Prostate gland (tissue), 2 donors: ENCODE measurements around the gene INTS7. TPM values are rescaled to one million over a fixed set of nuclear protein-coding genes. Genes with fewer than 3 reads are reported as not detected.
"Not testable (repeated sequence)": the region's sequence is repeated elsewhere in the genome, so short reads cannot be mapped to it uniquely, and the experiment has no call there.

Experiments
- DNase-seq: peaks from one replicate; pipeline ENCODE4 v3.0.0-alpha.2; 2019; ENCODE audit warnings: low spot score
- H3K27ac ChIP-seq, 2 donors: fragments of 200-600 bp; sonication (generic); 2 replicates each; pipeline ENCODE4 v1.5.1; 2017 to 2019
- H3K27me3 ChIP-seq: fragments of 200-600 bp; sonication (generic); replicated peaks from 2 replicates; pipeline ENCODE4 v1.5.1; 2019; ENCODE audit not compliant: insufficient read depth
- H3K36me3 ChIP-seq, 2 donors: fragments of 200-600 bp; sonication (generic); 1 replicate in 1 of 2; 2 replicates in 1 of 2; pipeline versions ENCODE4 v1.5.1 to v1.8.1; 2017 to 2019
- H3K4me1 ChIP-seq: fragments of 200-600 bp; sonication (generic); replicated peaks from 2 replicates; pipeline ENCODE4 v1.5.1; 2019
- H3K4me3 ChIP-seq, 2 donors: fragments of 200-600 bp; sonication (generic); 2 replicates each; pipeline ENCODE4 v1.5.1; 2017 to 2019
- H3K9me3 ChIP-seq: fragments of 200-600 bp; sonication (generic); 2 replicates; pipeline ENCODE4 v1.5.1; 2017
- POLR2A ChIP-seq: fragments of 450-650 bp; IDR thresholded peaks from one replicate; pipeline ENCODE4 v1.6.1; 2016; ENCODE audit warnings: antibody characterized with exemption, mild to moderate bottlenecking
- POLR2AphosphoS5 ChIP-seq: sonication (generic); formaldehyde crosslinking; IDR thresholded peaks from one replicate; pipeline ENCODE4 v1.6.1; 2017; ENCODE audit warnings: antibody characterized with exemption
- WGBS: methylation state at CpG from one replicate; pipeline ENCODE4 v1.1.5; 2018; 5-methylcytosine and 5-hydroxymethylcytosine counted together
- intact Hi-C: fragments of 100-400 bp; cut with DNase I; formaldehyde crosslinking; loops from one replicate; pipeline ENCODE4 v1.14.2; 2022
- total RNA-seq, 2 donors: library from RNA; depleted of rRNA; stranded (reverse); fragments of >200 nt; gene quantifications; one replicate each; pipeline ENCODE4 v1.1.0, GENCODE V29; 2016
- TF ChIP-seq, protein P1 (sequence below), 4 experiments: fragments of 200-600 bp in 2 of 4; fragments of 450-650 bp in 2 of 4; sonication (generic) in 2 of 4; IDR thresholded peaks; 1 replicate in 3 of 4; 2 replicates in 1 of 4; pipeline ENCODE4 v1.5.1; 2016 to 2019; ENCODE audit warnings: antibody characterized with exemption in 4 of 4, mild to moderate bottlenecking in 2 of 4, moderate library complexity in 2 of 4

INTS7 gene
- total RNA-seq, 2 donors from 2014 or later, result 12.5 to 15.5 TPM

DNA sequence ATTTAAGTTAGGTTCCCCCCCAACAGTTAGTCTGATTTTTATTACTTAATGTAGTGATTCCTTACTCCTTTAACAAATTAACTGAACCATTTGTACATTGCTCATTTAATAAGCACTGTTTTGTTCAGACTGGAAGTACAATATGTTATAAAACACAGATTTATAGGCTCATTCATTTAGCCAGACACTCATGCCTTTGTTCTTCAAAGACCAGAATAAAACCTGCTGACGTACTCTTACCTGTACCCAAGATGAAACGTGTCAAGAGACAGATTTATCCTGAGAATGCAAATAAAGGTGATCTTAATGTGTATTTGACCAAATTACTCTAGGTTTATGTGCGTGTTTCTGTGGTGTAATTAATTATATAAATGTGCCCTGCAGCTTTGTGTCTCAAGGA is 92.8 kb downstream of the INTS7 start:
- H3K27ac ChIP-seq, result no peak overlapping the region
- no peaks in the 10 kb centered on the region for H3K9me3 ChIP-seq
- TF ChIP-seq POLR2A, result no peak
- TF ChIP-seq, protein P1, sequence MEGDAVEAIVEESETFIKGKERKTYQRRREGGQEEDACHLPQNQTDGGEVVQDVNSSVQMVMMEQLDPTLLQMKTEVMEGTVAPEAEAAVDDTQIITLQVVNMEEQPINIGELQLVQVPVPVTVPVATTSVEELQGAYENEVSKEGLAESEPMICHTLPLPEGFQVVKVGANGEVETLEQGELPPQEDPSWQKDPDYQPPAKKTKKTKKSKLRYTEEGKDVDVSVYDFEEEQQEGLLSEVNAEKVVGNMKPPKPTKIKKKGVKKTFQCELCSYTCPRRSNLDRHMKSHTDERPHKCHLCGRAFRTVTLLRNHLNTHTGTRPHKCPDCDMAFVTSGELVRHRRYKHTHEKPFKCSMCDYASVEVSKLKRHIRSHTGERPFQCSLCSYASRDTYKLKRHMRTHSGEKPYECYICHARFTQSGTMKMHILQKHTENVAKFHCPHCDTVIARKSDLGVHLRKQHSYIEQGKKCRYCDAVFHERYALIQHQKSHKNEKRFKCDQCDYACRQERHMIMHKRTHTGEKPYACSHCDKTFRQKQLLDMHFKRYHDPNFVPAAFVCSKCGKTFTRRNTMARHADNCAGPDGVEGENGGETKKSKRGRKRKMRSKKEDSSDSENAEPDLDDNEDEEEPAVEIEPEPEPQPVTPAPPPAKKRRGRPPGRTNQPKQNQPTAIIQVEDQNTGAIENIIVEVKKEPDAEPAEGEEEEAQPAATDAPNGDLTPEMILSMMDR (IDR thresholded peaks at IDR 0.05), result no peak
- no peak for TF ChIP-seq POLR2AphosphoS5
- peaks cover 3% of the 10 kb centered on the region for H3K4me1 ChIP-seq
- no peak for DNase-seq
- H3K4me3 ChIP-seq, result no peak overlapping the region
- 50% methylated on average over 3 of the region's 3 CpGs for WGBS
- no peaks in the 10 kb centered on the region for H3K36me3 ChIP-seq
- intact Hi-C loops, result no loop called here
- H3K27me3 ChIP-seq, result no peaks in the 10 kb centered on the region

DNA sequence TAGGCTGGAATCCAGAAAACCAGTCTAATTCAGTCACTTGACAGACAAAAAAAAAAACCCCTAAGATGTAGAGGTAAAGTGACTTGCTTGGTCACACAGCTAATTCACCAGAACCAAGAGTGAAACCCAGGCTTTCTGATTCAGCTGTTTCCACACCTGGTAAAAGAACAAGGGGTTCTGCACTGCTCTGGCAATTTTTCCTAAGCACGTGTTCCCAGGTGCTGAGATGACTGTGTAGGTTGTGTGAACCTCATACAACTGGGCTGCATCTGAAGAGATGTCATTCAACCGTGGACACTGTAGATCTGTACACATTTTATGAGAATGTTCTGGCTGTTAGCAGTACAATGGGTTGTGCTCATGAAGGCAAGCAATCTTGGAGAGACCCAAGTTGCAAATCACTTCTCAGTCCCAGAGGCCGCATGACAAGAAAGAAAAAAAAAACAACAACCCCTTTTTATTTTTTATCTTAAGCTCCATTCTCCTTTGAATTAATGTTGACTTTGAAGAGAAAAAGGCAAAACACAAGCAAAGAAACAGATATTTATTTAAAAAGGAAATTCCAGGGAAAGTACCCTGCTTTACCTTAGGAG is 95.4 kb downstream of the INTS7 start:
- Histone ChIP-seq H3K9me3 (no peaks in the 10 kb centered on the region), H3K27me3 (no peaks in the 10 kb centered on the region), H3K4me1 (peaks cover 1% of the 10 kb centered on the region), H3K27ac (no peak overlapping the region), H3K4me3 (no peak overlapping the region), H3K36me3 (no peaks in the 10 kb centered on the region)
- TF ChIP-seq, protein P1 (IDR thresholded peaks at IDR 0.05), result no peak
- TF ChIP-seq POLR2A (no peak), POLR2AphosphoS5 (no peak)
- 63% methylated on average over 3 of the region's 3 CpGs for WGBS
- no peak for DNase-seq
- intact Hi-C loops, result no loop called here

DNA sequence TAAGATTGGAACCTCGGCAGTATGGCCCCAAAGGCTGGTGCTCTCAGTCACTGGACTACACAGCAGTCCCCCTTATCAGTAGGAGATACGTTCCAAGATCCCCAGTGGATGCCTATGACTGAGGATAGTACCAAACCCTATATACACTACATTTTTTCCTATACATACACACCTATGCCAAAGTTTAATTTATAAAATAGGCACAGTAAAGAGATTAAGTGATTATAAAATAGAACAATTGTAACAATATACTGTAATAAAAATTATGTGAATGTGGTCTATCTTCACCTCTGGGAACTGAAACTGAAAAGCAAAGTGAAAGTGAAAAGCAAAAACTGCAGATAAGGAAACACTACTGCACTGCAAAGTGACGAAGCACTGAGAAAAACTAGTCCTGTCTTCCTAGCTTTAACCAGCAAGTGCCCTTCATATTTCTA is 96.8 kb downstream of the INTS7 start:
- no peaks in the 10 kb centered on the region for H3K27me3 ChIP-seq
- intact Hi-C loops, result no loop called here
- DNase-seq, result no peak
- no peaks in the 10 kb centered on the region for H3K36me3 ChIP-seq
- peak overlapping the region in 1 of 2 donors; percentile 3 for H3K4me3 ChIP-seq
- H3K9me3 ChIP-seq, result no peaks in the 10 kb centered on the region
- H3K27ac ChIP-seq, result no peak overlapping the region
- TF ChIP-seq, protein P1 (IDR thresholded peaks at IDR 0.05), result no peak
- no peak for TF ChIP-seq POLR2AphosphoS5
- no peak for TF ChIP-seq POLR2A
- WGBS, result 37% methylated on average over 3 of the region's 3 CpGs
- no peaks in the 10 kb centered on the region for H3K4me1 ChIP-seq

DNA sequence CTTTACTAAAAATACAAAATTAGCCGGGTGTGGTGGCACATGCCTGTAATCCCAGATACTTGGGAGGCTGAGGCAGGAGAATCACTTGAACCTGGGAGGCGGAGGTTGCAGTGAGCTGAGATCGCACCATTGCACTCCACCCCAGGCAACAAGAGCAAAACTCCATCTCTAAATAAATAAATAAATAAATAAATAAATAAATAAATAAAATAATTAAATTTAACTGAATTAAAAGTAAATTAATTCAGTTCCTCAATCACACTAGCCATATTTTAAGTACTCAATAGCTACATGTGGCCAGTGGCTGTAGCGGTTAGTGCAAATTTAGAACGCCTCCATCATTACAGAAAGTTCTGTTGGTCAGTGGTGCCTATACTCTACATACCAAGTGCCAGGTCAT is 97.9 kb downstream of the INTS7 start:
- WGBS, result 98% methylated on average over 5 of the region's 5 CpGs
- H3K9me3 ChIP-seq, H3K4me3 ChIP-seq, H3K36me3 ChIP-seq, H3K27me3 ChIP-seq, DNase-seq, H3K4me1 ChIP-seq, intact Hi-C loops, H3K27ac ChIP-seq: not testable (repeated sequence)

DNA sequence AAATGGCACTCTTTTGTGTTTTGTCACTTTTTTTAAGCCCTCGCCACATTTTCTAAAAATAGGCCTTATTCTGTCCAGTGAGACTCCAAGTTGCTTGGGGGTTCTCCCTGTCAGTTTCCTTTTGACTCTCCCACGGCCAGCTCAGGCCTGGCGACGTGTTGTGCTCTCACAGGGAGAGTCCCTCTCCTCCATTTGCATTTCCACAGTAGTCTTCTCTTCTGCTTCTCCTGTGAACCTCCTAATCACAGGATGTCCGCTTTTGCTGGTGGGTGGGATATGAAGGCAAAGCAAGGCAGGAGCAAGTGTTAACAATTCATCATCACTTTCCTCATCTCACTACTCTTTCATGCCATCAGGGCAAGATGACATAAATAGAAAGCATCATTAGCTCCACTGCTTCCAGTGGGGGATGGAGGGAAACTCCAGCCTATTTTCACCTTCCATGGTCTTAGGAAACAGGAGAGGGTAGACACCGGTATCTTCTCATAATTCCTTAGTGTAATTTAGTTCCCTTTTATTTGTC is 99.8 kb downstream of the INTS7 start:
- Histone ChIP-seq H3K4me3 (no peak overlapping the region), H3K9me3 (no peaks in the 10 kb centered on the region), H3K27ac (no peak overlapping the region), H3K4me1 (no peaks in the 10 kb centered on the region), H3K27me3 (no peaks in the 10 kb centered on the region), H3K36me3 (no peaks in the 10 kb centered on the region)
- DNase-seq, result no peak
- no peak for TF ChIP-seq POLR2A
- no peak for TF ChIP-seq POLR2AphosphoS5
- intact Hi-C loops, result no loop called here
- 78% methylated on average over 6 of the region's 6 CpGs for WGBS
